Neural progenitor cell (in vitro differentiated cells): ENCODE measurements around the gene VWF.

ENCODE experiments used
- CTCF ChIP-seq: fragments of 200-600 bp; sonication (generic); IDR thresholded peaks from 2 replicates; pipeline ENCODE4 v1.5.1; 2017; ENCODE audit warnings: antibody characterized with exemption, mild to moderate bottlenecking
- EZH2 ChIP-seq: fragments of 200-600 bp; sonication (generic); IDR thresholded peaks from 2 replicates; pipeline ENCODE4 v1.6.1; 2017; ENCODE audit warnings: antibody characterized with exemption, mild to moderate bottlenecking, moderate library complexity
- EZH2phosphoT487 ChIP-seq: fragments of 200-600 bp; sonication (generic); IDR thresholded peaks from 2 replicates; pipeline ENCODE4 v1.6.1; 2017; ENCODE audit warnings: antibody characterized with exemption

GRCh38 chr12:6030081-6030480 lies 94.4 kb downstream of the VWF start:
- TF ChIP-seq CTCF (no peak), EZH2 (no peak), EZH2phosphoT487 (no peak)
